HepG2 (cell line): ENCODE results near the gene NEK8. TPM values are rescaled to one million over a fixed set of nuclear protein-coding genes. Genes with fewer than 3 reads are reported as not detected.
A peak's percentile ranks its signal among the peaks of the same experiment; 100 is the strongest.

ENCODE experiments used
- AKAP8 ChIP-seq: sonication (generic); formaldehyde crosslinking; IDR thresholded peaks from 2 replicates; pipeline ENCODE4 v1.5.1; 2020; ENCODE audit warnings: mild to moderate bottlenecking, missing genetic modification reagents
- CENPBD1 ChIP-seq: sonication (generic); formaldehyde crosslinking; IDR thresholded peaks from 2 replicates; pipeline ENCODE4 v1.8.0; 2022; ENCODE audit warnings: missing genetic modification reagents, low read depth, mild to moderate bottlenecking, borderline replicate concordance
- CHD4 ChIP-seq: fragments of 200-600 bp; sonication (generic); IDR thresholded peaks from 2 replicates; pipeline ENCODE4 v1.7.0; 2017; ENCODE audit warnings: mild to moderate bottlenecking, low read length, borderline replicate concordance
- MZF1 ChIP-seq: sonication (generic); formaldehyde crosslinking; IDR thresholded peaks from 2 replicates; pipeline ENCODE4 v1.8.1; 2023; ENCODE audit warnings: mild to moderate bottlenecking, missing genetic modification reagents, borderline replicate concordance
- NR2F6 ChIP-seq, 2 experiments: IDR thresholded peaks; 2 replicates each; pipeline ENCODE4 v1.6.1; 2016; ENCODE audit warnings: antibody characterized with exemption in 1 of 2, mild to moderate bottlenecking in 1 of 2
- RBFOX2 ChIP-seq: fragments of 200-400 bp; formaldehyde crosslinking; IDR thresholded peaks from 2 replicates; pipeline ENCODE4 v1.6.1; 2017; ENCODE audit warnings: low read depth, mild to moderate bottlenecking, low read length
- RORA ChIP-seq: sonication (generic); formaldehyde crosslinking; IDR thresholded peaks from 2 replicates; pipeline ENCODE4 v1.5.0; 2020; ENCODE audit warnings: mild to moderate bottlenecking, missing genetic modification reagents, moderate library complexity
- SAP130 ChIP-seq: IDR thresholded peaks from 2 replicates; pipeline ENCODE4 v1.6.1; 2016; ENCODE audit warnings: low read depth
- ZFP1 ChIP-seq: IDR thresholded peaks from 2 replicates; pipeline ENCODE4 v1.6.1; 2016
- ZNF619 ChIP-seq: sonication (generic); formaldehyde crosslinking; IDR thresholded peaks from 2 replicates; pipeline ENCODE4 v1.4.0; 2020; ENCODE audit warnings: mild to moderate bottlenecking, missing genetic modification reagents
- ZNF770 ChIP-seq: sonication (generic); formaldehyde crosslinking; IDR thresholded peaks from 2 replicates; pipeline ENCODE4 v1.5.0; 2020; ENCODE audit warnings: mild to moderate bottlenecking, missing genetic modification reagents
- polyA plus RNA-seq, 8 experiments: library from polyadenylated mRNA; depleted of rRNA in 3 of 8; stranded (reverse) in 7 of 8; unstranded in 1 of 8; fragments of >200 nt; fragmentation: Illumina TruSeq in 4 of 8; extraction: Trizol in 4 of 8; gene quantifications; 2 replicates each; pipeline versions ENCODE4 v1.2.1 to v1.2.3, GENCODE V29; 2011 to 2016; ENCODE audit warnings: low read depth in 4 of 8, missing spikeins in 1 of 8, mixed read lengths in 1 of 8; ENCODE audit not compliant: insufficient read depth in 1 of 8
- total RNA-seq, 5 experiments: library from RNA; depleted of rRNA; stranded (reverse); fragments of >200 nt; fragmentation: Illumina TruSeq; extraction: Trizol; gene quantifications; 2 replicates each; pipeline ENCODE4 v1.2.3, GENCODE V29; 2016; ENCODE audit warnings: low read depth in 1 of 5

NEK8 gene
- total and polyA plus RNA-seq, 2 of the 13 experiments (the other 11 are each of a cell fraction or from before 2014, with no cell fraction given): 5.8 to 13.5 TPM

- TF ChIP-seq ZNF770 (CRISPR knock-in tag) (peak; percentile 81), SAP130 (CRISPR knock-in tag) (no peak), CENPBD1 (CRISPR knock-in tag) (no peak), RORA (CRISPR knock-in tag) (no peak), RBFOX2 (no peak), ZFP1 (CRISPR knock-in tag) (0 out of 2 replicates have a peak, but pooled peaks have one; percentile 8), CHD4 (no peak; the same call in 1 of the 2 replicates), ZNF619 (CRISPR knock-in tag) (no peak), MZF1 (CRISPR knock-in tag) (no peak), NR2F6 (IDR thresholded peaks at IDR 0.05) (no peak), NR2F6 (CRISPR knock-in tag; IDR thresholded peaks at IDR 0.05) (no peak), AKAP8 (no peak)
Measured at GRCh38 chr17:28719021-28719433, 9.6 kb upstream of the NEK8 start (continued).
